Liver (tissue), 9 donors: ENCODE measurements around the gene XRCC2. TPM values are rescaled to one million over a fixed set of nuclear protein-coding genes. Genes with fewer than 3 reads are reported as not detected.

Experiments used
- DNase-seq: peaks from one replicate; pipeline ENCODE4 v3.0.0-alpha.2; 2017; ENCODE audit warnings: low spot score
- H3K27ac ChIP-seq, 2 donors: one replicate each; pipeline ENCODE4 v1.7.0; 2013; ENCODE audit warnings: inconsistent platforms in 2 of 2, low read length in 2 of 2, control low read depth in 1 of 2, low read depth in 1 of 2, mild to moderate bottlenecking in 1 of 2
- H3K27me3 ChIP-seq, 4 donors: one replicate each; pipeline versions ENCODE4 v1.6.1 to v1.7.0; 2013; ENCODE audit warnings: low read length in 3 of 4, inconsistent platforms in 1 of 4, mild to moderate bottlenecking in 1 of 4, moderate library complexity in 1 of 4; ENCODE audit not compliant: control insufficient read depth in 4 of 4, insufficient read depth in 4 of 4
- H3K36me3 ChIP-seq, 4 donors: one replicate each; pipeline versions ENCODE4 v1.6.1 to v1.7.0; 2013; ENCODE audit warnings: low read length in 3 of 4, mild to moderate bottlenecking in 3 of 4, low read depth in 1 of 4, moderate library complexity in 1 of 4; ENCODE audit not compliant: control insufficient read depth in 4 of 4, insufficient read depth in 3 of 4
- H3K4me1 ChIP-seq, 4 donors: one replicate each; pipeline versions ENCODE4 v1.6.1 to v1.7.0; 2013; ENCODE audit warnings: low read length in 3 of 4, mild to moderate bottlenecking in 3 of 4, moderate library complexity in 1 of 4; ENCODE audit not compliant: control insufficient read depth in 4 of 4, insufficient read depth in 4 of 4
- H3K4me3 ChIP-seq, 3 donors: one replicate each; pipeline versions ENCODE4 v1.6.1 to v1.7.0; 2013; ENCODE audit warnings: low read length in 3 of 3, control low read depth in 1 of 3, low read depth in 1 of 3, mild to moderate bottlenecking in 1 of 3
- H3K9ac ChIP-seq, 2 donors: one replicate each; pipeline ENCODE4 v1.7.0; 2013; ENCODE audit warnings: low read length in 2 of 2, mild to moderate bottlenecking in 2 of 2, moderate library complexity in 2 of 2, control low read depth in 1 of 2, low read depth in 1 of 2
- H3K9me3 ChIP-seq, 4 donors: one replicate each; pipeline versions ENCODE4 v1.6.1 to v1.7.0; 2013; ENCODE audit warnings: low read length in 3 of 4; ENCODE audit not compliant: control insufficient read depth in 4 of 4
- EGR1 ChIP-seq, 2 donors: IDR thresholded peaks; 2 replicates each; pipeline ENCODE4 v1.6.1; 2016 to 2018; ENCODE audit warnings: antibody characterized with exemption in 2 of 2, low read depth in 2 of 2
- FOXA1 ChIP-seq: IDR thresholded peaks from 2 replicates; pipeline ENCODE4 v1.6.1; 2016; ENCODE audit warnings: antibody characterized with exemption
- FOXA2 ChIP-seq: IDR thresholded peaks from 2 replicates; pipeline ENCODE4 v1.6.1; 2016; ENCODE audit warnings: antibody characterized with exemption
- GABPA ChIP-seq, 2 donors: IDR thresholded peaks in 1 of 2; conservative IDR thresholded peaks in 1 of 2; 2 replicates each; pipeline ENCODE4 v1.6.1; 2016; ENCODE audit warnings: antibody characterized with exemption in 2 of 2, mild to moderate bottlenecking in 1 of 2, moderate library complexity in 1 of 2
- HNF4A ChIP-seq, 2 donors: conservative IDR thresholded peaks; 2 replicates each; pipeline ENCODE4 v1.6.1; 2016; ENCODE audit warnings: antibody characterized with exemption in 2 of 2, mild to moderate bottlenecking in 2 of 2
- HNF4G ChIP-seq: IDR thresholded peaks from 2 replicates; pipeline ENCODE4 v1.6.1; 2016; ENCODE audit warnings: antibody characterized with exemption
- JUND ChIP-seq, 2 donors: IDR thresholded peaks; 2 replicates each; pipeline ENCODE4 v1.6.1; 2016; ENCODE audit warnings: antibody characterized with exemption in 2 of 2
- NR2F2 ChIP-seq: IDR thresholded peaks from 2 replicates; pipeline ENCODE4 v1.6.1; 2016; ENCODE audit warnings: antibody characterized with exemption
- RAD21 ChIP-seq, 2 donors: IDR thresholded peaks; 2 replicates each; pipeline ENCODE4 v1.6.1; 2016; ENCODE audit warnings: antibody characterized with exemption in 2 of 2, mild to moderate bottlenecking in 2 of 2
- RXRA ChIP-seq, 2 donors: IDR thresholded peaks; 2 replicates each; pipeline ENCODE4 v1.6.1; 2017 to 2018; ENCODE audit warnings: antibody characterized with exemption in 2 of 2, mild to moderate bottlenecking in 1 of 2
- SP1 ChIP-seq: IDR thresholded peaks from 2 replicates; pipeline ENCODE4 v1.6.1; 2018; ENCODE audit warnings: antibody characterized with exemption, mild to moderate bottlenecking
- TAF1 ChIP-seq: conservative IDR thresholded peaks from 2 replicates; pipeline ENCODE4 v1.6.1; 2016; ENCODE audit warnings: antibody characterized with exemption, mild to moderate bottlenecking
- YY1 ChIP-seq: IDR thresholded peaks from 2 replicates; pipeline ENCODE4 v1.6.1; 2016; ENCODE audit warnings: antibody characterized with exemption, mild to moderate bottlenecking
- WGBS: extraction: QIAGEN DNeasy Blood & Tissue Kit; methylation state at CpG from one replicate; pipeline ENCODE4 v1.1.7; 2013; 5-methylcytosine and 5-hydroxymethylcytosine counted together
- polyA plus RNA-seq, 2 donors: library from polyadenylated mRNA; stranded (reverse) in 1 of 2; unstranded in 1 of 2; fragments of 200-250 nt in 1 of 2; fragments of >200 nt in 1 of 2; fragmentation: Nextera tagmentation in 1 of 2; extraction: Ambion mirVana in 1 of 2; gene quantifications; one replicate each; pipeline versions ENCODE4 v1.2.1 to v1.2.3, GENCODE V29; 2013 to 2015
- total RNA-seq, 2 donors: library from RNA; depleted of rRNA; stranded (reverse); fragments of >200 nt; gene quantifications; one replicate each; pipeline ENCODE4 v1.2.3, GENCODE V29; 2014
- TF ChIP-seq, protein P1 (sequence below): IDR thresholded peaks from 2 replicates; pipeline ENCODE4 v1.6.1; 2016; ENCODE audit warnings: antibody characterized with exemption, mild to moderate bottlenecking
- TF ChIP-seq, protein P2 (sequence below): IDR thresholded peaks from 2 replicates; pipeline ENCODE4 v1.6.1; 2016; ENCODE audit warnings: antibody characterized with exemption
- TF ChIP-seq, protein P3 (sequence below): IDR thresholded peaks from 2 replicates; pipeline ENCODE4 v1.6.1; 2016; ENCODE audit warnings: antibody characterized with exemption
- TF ChIP-seq, protein P4 (sequence below): fragments of 150-350 bp; IDR thresholded peaks from 2 replicates; pipeline ENCODE4 v1.5.1; 2017; ENCODE audit warnings: improper control_type of control experiment, low read depth, low read length; ENCODE audit not compliant: missing input control
- TF ChIP-seq, protein P5 (sequence below): IDR thresholded peaks from 2 replicates; pipeline ENCODE4 v1.6.1; 2016; ENCODE audit warnings: antibody characterized with exemption
- donor health status: healthy.
- donor health status: healthy.
- donor health status: healthy.
- donor health status: healthy.
- donor health status: healthy.

The XRCC2 gene
- total and polyA plus RNA-seq, 4 donors = 0.08 to 6.2 (median 0.23) TPM

DNA sequence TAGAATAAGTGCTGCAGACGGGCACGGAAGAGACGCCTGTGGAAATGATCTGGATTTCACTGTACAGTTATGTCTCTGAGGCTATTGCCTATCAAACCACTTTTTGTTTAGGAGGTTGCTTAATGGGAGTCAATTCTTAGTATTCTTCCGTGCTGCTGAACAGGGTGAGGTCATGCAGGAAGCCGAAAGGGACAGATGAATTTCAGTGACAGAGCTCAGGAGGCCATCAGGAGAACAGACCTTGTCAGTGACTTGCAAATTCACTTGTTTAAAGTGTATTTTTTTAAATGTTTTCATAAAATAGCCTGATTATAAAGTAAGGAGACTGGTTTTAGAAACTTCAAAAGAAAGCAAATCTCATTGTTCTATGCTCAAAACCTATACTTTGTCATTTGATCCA lies 58.9 kb downstream of the XRCC2 start (continued):
- TF ChIP-seq, protein P1, sequence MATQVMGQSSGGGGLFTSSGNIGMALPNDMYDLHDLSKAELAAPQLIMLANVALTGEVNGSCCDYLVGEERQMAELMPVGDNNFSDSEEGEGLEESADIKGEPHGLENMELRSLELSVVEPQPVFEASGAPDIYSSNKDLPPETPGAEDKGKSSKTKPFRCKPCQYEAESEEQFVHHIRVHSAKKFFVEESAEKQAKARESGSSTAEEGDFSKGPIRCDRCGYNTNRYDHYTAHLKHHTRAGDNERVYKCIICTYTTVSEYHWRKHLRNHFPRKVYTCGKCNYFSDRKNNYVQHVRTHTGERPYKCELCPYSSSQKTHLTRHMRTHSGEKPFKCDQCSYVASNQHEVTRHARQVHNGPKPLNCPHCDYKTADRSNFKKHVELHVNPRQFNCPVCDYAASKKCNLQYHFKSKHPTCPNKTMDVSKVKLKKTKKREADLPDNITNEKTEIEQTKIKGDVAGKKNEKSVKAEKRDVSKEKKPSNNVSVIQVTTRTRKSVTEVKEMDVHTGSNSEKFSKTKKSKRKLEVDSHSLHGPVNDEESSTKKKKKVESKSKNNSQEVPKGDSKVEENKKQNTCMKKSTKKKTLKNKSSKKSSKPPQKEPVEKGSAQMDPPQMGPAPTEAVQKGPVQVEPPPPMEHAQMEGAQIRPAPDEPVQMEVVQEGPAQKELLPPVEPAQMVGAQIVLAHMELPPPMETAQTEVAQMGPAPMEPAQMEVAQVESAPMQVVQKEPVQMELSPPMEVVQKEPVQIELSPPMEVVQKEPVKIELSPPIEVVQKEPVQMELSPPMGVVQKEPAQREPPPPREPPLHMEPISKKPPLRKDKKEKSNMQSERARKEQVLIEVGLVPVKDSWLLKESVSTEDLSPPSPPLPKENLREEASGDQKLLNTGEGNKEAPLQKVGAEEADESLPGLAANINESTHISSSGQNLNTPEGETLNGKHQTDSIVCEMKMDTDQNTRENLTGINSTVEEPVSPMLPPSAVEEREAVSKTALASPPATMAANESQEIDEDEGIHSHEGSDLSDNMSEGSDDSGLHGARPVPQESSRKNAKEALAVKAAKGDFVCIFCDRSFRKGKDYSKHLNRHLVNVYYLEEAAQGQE = no peak
- TF ChIP-seq, protein P2, sequence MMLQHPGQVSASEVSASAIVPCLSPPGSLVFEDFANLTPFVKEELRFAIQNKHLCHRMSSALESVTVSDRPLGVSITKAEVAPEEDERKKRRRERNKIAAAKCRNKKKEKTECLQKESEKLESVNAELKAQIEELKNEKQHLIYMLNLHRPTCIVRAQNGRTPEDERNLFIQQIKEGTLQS = no peak
- TF ChIP-seq FOXA2 = no peak

DNA sequence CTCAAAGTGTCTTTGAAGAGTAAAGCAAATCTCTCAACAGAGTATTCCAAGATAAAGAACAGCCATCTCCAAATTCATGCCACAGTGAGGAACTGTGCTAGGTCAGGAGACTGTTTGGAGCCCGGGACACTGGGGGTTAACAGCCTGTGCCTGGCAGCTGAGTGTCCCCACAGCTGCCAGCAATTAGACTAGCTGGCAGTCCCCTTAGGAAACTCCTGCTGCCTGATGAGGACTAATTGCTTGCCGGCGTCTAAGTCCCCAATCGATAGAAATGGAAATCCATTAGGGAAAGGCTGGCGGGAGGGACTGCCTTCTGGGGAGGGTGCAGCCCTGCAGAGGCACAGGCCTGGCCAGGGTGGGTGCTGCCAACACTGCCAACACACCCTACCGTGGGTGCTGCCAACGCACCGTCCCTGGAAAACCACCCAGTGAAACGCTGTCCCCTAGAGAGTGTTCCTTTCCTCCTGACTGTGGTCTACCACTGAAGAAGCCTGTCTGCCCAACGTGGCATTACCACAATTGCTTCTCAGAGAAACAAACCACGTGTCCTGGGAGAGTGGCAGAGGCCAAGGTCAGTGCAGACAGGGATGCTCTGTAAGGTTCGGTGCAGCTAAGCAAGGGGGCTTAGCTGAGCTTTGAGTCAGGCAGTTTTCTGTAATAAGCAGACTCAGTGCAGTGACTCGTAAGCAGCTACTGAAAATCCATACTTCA lies 60.8 kb downstream of the XRCC2 start:
- H3K27ac ChIP-seq = no peak overlapping the region
- DNase-seq = no peak
- H3K36me3 ChIP-seq = no peaks in the 10 kb centered on the region
- no peaks in the 10 kb centered on the region for H3K9me3 ChIP-seq
- no peak overlapping the region for H3K9ac ChIP-seq
- TF ChIP-seq, protein P3, sequence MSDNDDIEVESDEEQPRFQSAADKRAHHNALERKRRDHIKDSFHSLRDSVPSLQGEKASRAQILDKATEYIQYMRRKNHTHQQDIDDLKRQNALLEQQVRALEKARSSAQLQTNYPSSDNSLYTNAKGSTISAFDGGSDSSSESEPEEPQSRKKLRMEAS = no peak
- TF ChIP-seq RXRA (IDR thresholded peaks at IDR 0.05) (no peak), JUND (IDR thresholded peaks at IDR 0.05) (no peak), YY1 (no peak), GABPA (IDR thresholded peaks at IDR 0.05 in 1 of 2, conservative IDR thresholded peaks at IDR 0.05 in 1 of 2) (no peak), HNF4A (conservative IDR thresholded peaks at IDR 0.05) (no peak), FOXA1 (no peak), SP1 (no peak), EGR1 (IDR thresholded peaks at IDR 0.05; ENCODE audit: low read depth in 2 of 2) (no peak), FOXA2 (no peak), NR2F2 (no peak), RAD21 (IDR thresholded peaks at IDR 0.05) (no peak), TAF1 (no peak), HNF4G (no peak)
- TF ChIP-seq, protein P1 = no peak
- TF ChIP-seq, protein P4, sequence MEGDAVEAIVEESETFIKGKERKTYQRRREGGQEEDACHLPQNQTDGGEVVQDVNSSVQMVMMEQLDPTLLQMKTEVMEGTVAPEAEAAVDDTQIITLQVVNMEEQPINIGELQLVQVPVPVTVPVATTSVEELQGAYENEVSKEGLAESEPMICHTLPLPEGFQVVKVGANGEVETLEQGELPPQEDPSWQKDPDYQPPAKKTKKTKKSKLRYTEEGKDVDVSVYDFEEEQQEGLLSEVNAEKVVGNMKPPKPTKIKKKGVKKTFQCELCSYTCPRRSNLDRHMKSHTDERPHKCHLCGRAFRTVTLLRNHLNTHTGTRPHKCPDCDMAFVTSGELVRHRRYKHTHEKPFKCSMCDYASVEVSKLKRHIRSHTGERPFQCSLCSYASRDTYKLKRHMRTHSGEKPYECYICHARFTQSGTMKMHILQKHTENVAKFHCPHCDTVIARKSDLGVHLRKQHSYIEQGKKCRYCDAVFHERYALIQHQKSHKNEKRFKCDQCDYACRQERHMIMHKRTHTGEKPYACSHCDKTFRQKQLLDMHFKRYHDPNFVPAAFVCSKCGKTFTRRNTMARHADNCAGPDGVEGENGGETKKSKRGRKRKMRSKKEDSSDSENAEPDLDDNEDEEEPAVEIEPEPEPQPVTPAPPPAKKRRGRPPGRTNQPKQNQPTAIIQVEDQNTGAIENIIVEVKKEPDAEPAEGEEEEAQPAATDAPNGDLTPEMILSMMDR = no peak
- TF ChIP-seq, protein P2 = no peak
- TF ChIP-seq, protein P5, sequence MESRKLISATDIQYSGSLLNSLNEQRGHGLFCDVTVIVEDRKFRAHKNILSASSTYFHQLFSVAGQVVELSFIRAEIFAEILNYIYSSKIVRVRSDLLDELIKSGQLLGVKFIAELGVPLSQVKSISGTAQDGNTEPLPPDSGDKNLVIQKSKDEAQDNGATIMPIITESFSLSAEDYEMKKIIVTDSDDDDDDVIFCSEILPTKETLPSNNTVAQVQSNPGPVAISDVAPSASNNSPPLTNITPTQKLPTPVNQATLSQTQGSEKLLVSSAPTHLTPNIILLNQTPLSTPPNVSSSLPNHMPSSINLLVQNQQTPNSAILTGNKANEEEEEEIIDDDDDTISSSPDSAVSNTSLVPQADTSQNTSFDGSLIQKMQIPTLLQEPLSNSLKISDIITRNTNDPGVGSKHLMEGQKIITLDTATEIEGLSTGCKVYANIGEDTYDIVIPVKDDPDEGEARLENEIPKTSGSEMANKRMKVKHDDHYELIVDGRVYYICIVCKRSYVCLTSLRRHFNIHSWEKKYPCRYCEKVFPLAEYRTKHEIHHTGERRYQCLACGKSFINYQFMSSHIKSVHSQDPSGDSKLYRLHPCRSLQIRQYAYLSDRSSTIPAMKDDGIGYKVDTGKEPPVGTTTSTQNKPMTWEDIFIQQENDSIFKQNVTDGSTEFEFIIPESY = no peak
- WGBS = 41% methylated on average over 13 of the region's 13 CpGs
- no peak overlapping the region for H3K4me3 ChIP-seq
- no peaks in the 10 kb centered on the region for H3K4me1 ChIP-seq
- H3K27me3 ChIP-seq = no peaks in the 10 kb centered on the region
